ENCODE data around the gene AP1S2. TPM values are rescaled to one million over a fixed set of nuclear protein-coding genes. Genes with fewer than 3 reads are reported as not detected.

Gene AP1S2
- polyA plus RNA-seq, 6 donors from 2014 or later = 78.8 to 122 (median 96.5) TPM

Other genes with a start within 250 kb of the AP1S2 start
- under 1 TPM in 3 of 6 donors, not detected in 3; 0.28 to 0.44 (median 0.36) TPM for gene CLTRN, start 190.0 kb downstream of the AP1S2 start, polyA plus RNA-seq (ENCODE audit: low read depth in 6 of 6)
- 10 to 100 TPM; 37.4 to 76.1 (median 56.0) TPM for gene CA5B, start 116.5 kb downstream of the AP1S2 start, polyA plus RNA-seq (ENCODE audit: low read depth in 6 of 6)
- 10 to 100 TPM; 15.8 to 39.2 (median 21.7) TPM for gene ZRSR2, start 64.3 kb downstream of the AP1S2 start, polyA plus RNA-seq (ENCODE audit: low read depth in 6 of 6)